Measurements from ENCODE around the gene NCOA7. TPM values are rescaled to one million over a fixed set of nuclear protein-coding genes. Genes with fewer than 3 reads are reported as not detected.

NCOA7 gene
- total and polyA plus RNA-seq, 9 donors = 10.9 to 54.1 (median 30.7) TPM

GRCh38 chr6:125882243-125882642 lies 91.5 kb downstream of the NCOA7 start:
- H3K36me3 ChIP-seq = no peaks in the 10 kb centered on the region
- no peaks in the 10 kb centered on the region for H3K4me1 ChIP-seq (ENCODE audit: insufficient read depth)
- H3K9me3 ChIP-seq = no peaks in the 10 kb centered on the region
- H3K27ac ChIP-seq = no peak overlapping the region
- no peaks in the 10 kb centered on the region for H3K27me3 ChIP-seq
- intact Hi-C loops (cut with DNase I) = no loop called here
- WGBS, 3 donors = 93 to 97% (median 96%) methylated on average over 4 of the region's 4 CpGs
- TF ChIP-seq POLR2A (IDR thresholded peaks at IDR 0.05) = no peak
- no peak for TF ChIP-seq EP300 (IDR thresholded peaks at IDR 0.05)
- no peak for TF ChIP-seq CTCF (IDR thresholded peaks at IDR 0.05)
- no peak for DNase-seq
- no peak overlapping the region for H3K4me3 ChIP-seq

GRCh38 chr6:125884634-125885371 lies 94.0 kb downstream of the NCOA7 start:
- TF ChIP-seq EP300 (IDR thresholded peaks at IDR 0.05) (no peak), POLR2A (IDR thresholded peaks at IDR 0.05) (no peak), CTCF (IDR thresholded peaks at IDR 0.05) (no peak)
- intact Hi-C loops (cut with DNase I) = no loop called here
- 51 to 58% (median 57%) methylated on average over 6 of the region's 6 CpGs for WGBS, 3 donors
- no peaks in the 10 kb centered on the region for H3K9me3 ChIP-seq
- H3K4me1 ChIP-seq (ENCODE audit: insufficient read depth) = no peaks in the 10 kb centered on the region
- no peaks in the 10 kb centered on the region for H3K27me3 ChIP-seq
- no peaks in the 10 kb centered on the region for H3K36me3 ChIP-seq
- H3K27ac ChIP-seq = no peak overlapping the region
- H3K4me3 ChIP-seq = no peak overlapping the region
- DNase-seq = no peak

GRCh38 chr6:125886021-125886420 lies 95.3 kb downstream of the NCOA7 start:
- H3K4me3 ChIP-seq = no peak overlapping the region
- WGBS, 3 donors = 97 to 99% (median 98%) methylated on average over 1 of the region's 1 CpG
- TF ChIP-seq CTCF (IDR thresholded peaks at IDR 0.05) (no peak), POLR2A (IDR thresholded peaks at IDR 0.05) (no peak), EP300 (IDR thresholded peaks at IDR 0.05) (no peak)
- H3K9me3 ChIP-seq = no peaks in the 10 kb centered on the region
- no peak overlapping the region for H3K27ac ChIP-seq
- no peaks in the 10 kb centered on the region for H3K27me3 ChIP-seq
- intact Hi-C loops (cut with DNase I) = no loop called here
- DNase-seq = no peak
- H3K36me3 ChIP-seq = no peaks in the 10 kb centered on the region
- no peaks in the 10 kb centered on the region for H3K4me1 ChIP-seq (ENCODE audit: insufficient read depth)

GRCh38 chr6:125886914-125887313 lies 96.2 kb downstream of the NCOA7 start:
- Histone ChIP-seq H3K27ac (no peak overlapping the region), H3K4me3 (no peak overlapping the region), H3K4me1 (ENCODE audit: insufficient read depth) (no peaks in the 10 kb centered on the region), H3K36me3 (no peaks in the 10 kb centered on the region), H3K27me3 (no peaks in the 10 kb centered on the region), H3K9me3 (no peaks in the 10 kb centered on the region)
- intact Hi-C loops (cut with DNase I) = no loop called here
- TF ChIP-seq POLR2A (IDR thresholded peaks at IDR 0.05) (no peak), CTCF (IDR thresholded peaks at IDR 0.05) (no peak), EP300 (IDR thresholded peaks at IDR 0.05) (no peak)
- DNase-seq = no peak
- 76 to 83% (median 78%) methylated on average over 2 of the region's 2 CpGs for WGBS, 3 donors
